IPS DF 4.7 (cell line): Measurements from ENCODE around the gene PIP5K1A.
"Not testable (repeated sequence)": the region's sequence is repeated elsewhere in the genome, so short reads cannot be mapped to it uniquely, and the experiment has no call there.

Experiments
- DNase-seq: peaks from one replicate; pipeline ENCODE4 v3.0.0-alpha.2; 2013; ENCODE audit warnings: low spot score; ENCODE audit errors: extremely low read depth

The PIP5K1A gene

GRCh38 chr1:151254217-151255213 lies 56.2 kb downstream of the PIP5K1A start, which contains the start of gene PSMD4:
Gene PSMD4, plus strand, starts transcription at chr1:151254734. Its CDS starts 49 bp downstream, at chr1:151254783.
- DNase-seq, result peak; percentile 94

GRCh38 chr1:151255381-151255780 lies 57.0 kb downstream of the PIP5K1A start:
- DNase-seq, result no peak

- DNase-seq, result no peak
Observed at GRCh38 chr1:151259351-151259750, 61.0 kb downstream of the PIP5K1A start.

- DNase-seq, result no peak
Observed at GRCh38 chr1:151265446-151266236, 67.3 kb downstream of the PIP5K1A start.

- DNase-seq, result no peak
Observed at GRCh38 chr1:151266315-151266714, 68.0 kb downstream of the PIP5K1A start.

GRCh38 chr1:151266821-151267220 lies 68.5 kb downstream of the PIP5K1A start:
- no peak for DNase-seq

GRCh38 chr1:151267760-151268159 lies 69.4 kb downstream of the PIP5K1A start:
- no peak for DNase-seq

GRCh38 chr1:151273924-151274466 lies 75.6 kb downstream of the PIP5K1A start:
- no peak for DNase-seq

GRCh38 chr1:151275341-151275740 lies 77.0 kb downstream of the PIP5K1A start:
- DNase-seq, result not testable (repeated sequence)

GRCh38 chr1:151277249-151277648 lies 78.9 kb downstream of the PIP5K1A start:
- no peak for DNase-seq

- DNase-seq, result peak; percentile 71
Observed at GRCh38 chr1:151281225-151281968, 83.0 kb downstream of the PIP5K1A start.

- peak; percentile 97 for DNase-seq
Observed at GRCh38 chr1:151281969-151282882, 83.9 kb downstream of the PIP5K1A start, which contains the start of gene ZNF687. Gene ZNF687, plus strand, starts transcription at chr1:151282299. Its CDS starts 3,993 bp downstream, at chr1:151286292.

- DNase-seq, result no peak
Observed at GRCh38 chr1:151282883-151283725, 84.8 kb downstream of the PIP5K1A start.

GRCh38 chr1:151284013-151284577 lies 85.7 kb downstream of the PIP5K1A start:
- DNase-seq, result no peak

GRCh38 chr1:151286619-151287340 lies 88.4 kb downstream of the PIP5K1A start:
- DNase-seq, result no peak

- no peak for DNase-seq
Observed at GRCh38 chr1:151287341-151287699, 89.0 kb downstream of the PIP5K1A start.

GRCh38 chr1:151287767-151288500 lies 89.6 kb downstream of the PIP5K1A start:
- DNase-seq, result no peak
